CD4-positive, CD25-positive, alpha-beta regulatory T cell (primary cell): ENCODE measurements around the gene SPRY4. TPM values are rescaled to one million over a fixed set of nuclear protein-coding genes. Genes with fewer than 3 reads are reported as not detected.
"Not testable (repeated sequence)": the region's sequence is repeated elsewhere in the genome, so short reads cannot be mapped to it uniquely, and the experiment has no call there.

ENCODE experiments used
- ATAC-seq, 2 donors: fragments of 150-1000 bp; cut with Tn5 transposase; one replicate each; pipeline ENCODE4 v1.10.0; 2021; ENCODE audit warnings: low read depth in 2 of 2, moderate number of reproducible peaks in 2 of 2, moderate library complexity in 1 of 2
- DNase-seq, 3 donors: peaks; one replicate each; pipeline versions ENCODE4 v3.0.0 to v3.0.0-alpha.2; 2012 to 2022; ENCODE audit warnings: mixed read lengths in 1 of 3
- H3K27ac ChIP-seq: one replicate; pipeline ENCODE4 v1.7.0; 2013; ENCODE audit warnings: mild to moderate bottlenecking, low read length; ENCODE audit not compliant: insufficient read depth, poor library complexity, severe bottlenecking
- H3K27me3 ChIP-seq: one replicate; pipeline ENCODE4 v1.7.0; 2013; ENCODE audit warnings: low read length; ENCODE audit not compliant: control insufficient read depth, insufficient read depth
- H3K36me3 ChIP-seq: one replicate; pipeline ENCODE4 v1.7.0; 2013; ENCODE audit warnings: mild to moderate bottlenecking, low read length, moderate library complexity; ENCODE audit not compliant: control insufficient read depth, insufficient read depth
- H3K4me1 ChIP-seq: 2 replicates; pipeline ENCODE4 v1.7.0; 2013; ENCODE audit warnings: mild to moderate bottlenecking, low read length; ENCODE audit not compliant: insufficient read depth, control insufficient read depth, poor library complexity, severe bottlenecking
- H3K4me3 ChIP-seq: one replicate; pipeline ENCODE4 v1.7.0; 2013; ENCODE audit warnings: low read depth, mild to moderate bottlenecking, low read length, moderate library complexity
- H3K9me3 ChIP-seq, 2 experiments: 1 replicate in 1 of 2; 2 replicates in 1 of 2; pipeline ENCODE4 v1.7.0; 2013; ENCODE audit warnings: low read length in 2 of 2, mild to moderate bottlenecking in 1 of 2, moderate library complexity in 1 of 2; ENCODE audit not compliant: control insufficient read depth in 2 of 2
- H3K27ac Mint-ChIP-seq, 3 donors: one replicate each; pipeline ENCODE4 v1.8.0; 2020 to 2022; ENCODE audit warnings: mild to moderate bottlenecking in 3 of 3, mixed read lengths in 3 of 3, moderate library complexity in 2 of 3
- H3K27me3 Mint-ChIP-seq: one replicate; pipeline ENCODE4 v1.8.0; 2022; ENCODE audit warnings: mild to moderate bottlenecking, mixed read lengths
- H3K36me3 Mint-ChIP-seq: one replicate; pipeline ENCODE4 v1.8.0; 2020; ENCODE audit warnings: mixed read lengths
- H3K4me1 Mint-ChIP-seq, 4 donors: one replicate each; pipeline ENCODE4 v1.8.0; 2020 to 2022; ENCODE audit warnings: mixed read lengths in 4 of 4, mild to moderate bottlenecking in 1 of 4
- H3K4me3 Mint-ChIP-seq, 4 donors: one replicate each; pipeline ENCODE4 v1.8.0; 2020 to 2022; ENCODE audit warnings: mild to moderate bottlenecking in 4 of 4, mixed read lengths in 4 of 4, moderate library complexity in 3 of 4
- H3K9me3 Mint-ChIP-seq, 7 donors: one replicate each; pipeline ENCODE4 v1.8.0; 2020 to 2022; ENCODE audit warnings: mixed read lengths in 7 of 7, mild to moderate bottlenecking in 3 of 7, moderate library complexity in 2 of 7
- polyA plus RNA-seq, 4 donors: library from polyadenylated mRNA; unstranded; fragments of 300-500 nt; fragmentation: Illumina TruSeq; gene quantifications; one replicate each; pipeline ENCODE4 v1.2.3, GENCODE V29; 2021
- total RNA-seq: library from RNA; stranded (reverse); gene quantifications from one replicate; pipeline ENCODE4 v1.2.3, GENCODE V29; 2022

The SPRY4 gene
- total and polyA plus RNA-seq, 5 donors from 2014 or later: 0.52 TPM; not detected in 4

- DNase-seq: no peak
- H3K9me3 Mint-ChIP-seq: no peaks in the 10 kb centered on the region
- no peaks in the 10 kb centered on the region for H3K36me3 Mint-ChIP-seq
- H3K36me3 ChIP-seq: no peaks in the 10 kb centered on the region
- no peak for ATAC-seq
- no peak overlapping the region for H3K27ac ChIP-seq
- no peak overlapping the region for H3K27ac Mint-ChIP-seq
- no peak overlapping the region for H3K4me3 Mint-ChIP-seq
- no peaks in the 10 kb centered on the region for H3K27me3 ChIP-seq
- no peaks in the 10 kb centered on the region for H3K4me1 ChIP-seq
- no peaks in the 10 kb centered on the region for H3K4me1 Mint-ChIP-seq
- H3K27me3 Mint-ChIP-seq: peaks cover 11% of the 10 kb centered on the region
- no peaks in the 10 kb centered on the region for H3K9me3 ChIP-seq
- no peak overlapping the region for H3K4me3 ChIP-seq
Measured at GRCh38 chr5:142278627-142279026, 46.2 kb downstream of the SPRY4 start.

DNA sequence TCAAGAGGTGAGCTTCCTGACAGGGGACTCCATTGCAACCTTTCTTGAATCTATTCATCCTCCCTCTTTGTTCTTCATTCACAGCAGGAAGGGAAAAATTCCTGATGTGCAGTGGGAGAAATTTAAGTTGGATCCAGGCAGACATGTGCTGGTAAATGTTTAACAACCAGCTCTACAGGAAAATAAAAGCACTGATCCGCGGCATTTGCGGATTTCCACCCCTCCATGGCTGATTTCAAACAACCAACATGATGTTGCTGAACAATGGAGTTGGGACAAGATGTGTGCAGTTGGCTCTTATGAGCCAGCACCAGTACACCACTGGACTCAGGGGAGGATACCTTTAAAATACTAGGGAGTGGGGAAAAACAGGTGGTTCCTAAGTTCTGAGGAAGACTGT is 47.0 kb downstream of the SPRY4 start:
- Histone ChIP-seq H3K4me1 (no peaks in the 10 kb centered on the region), H3K4me3 (no peak overlapping the region), H3K36me3 (no peaks in the 10 kb centered on the region), H3K27ac (no peak overlapping the region), H3K27me3 (no peaks in the 10 kb centered on the region), H3K9me3 (no peaks in the 10 kb centered on the region)
- DNase-seq (no peak), ATAC-seq (no peak)
- no peaks in the 10 kb centered on the region for H3K9me3 Mint-ChIP-seq
- H3K36me3 Mint-ChIP-seq: no peaks in the 10 kb centered on the region
- no peak overlapping the region for H3K4me3 Mint-ChIP-seq
- H3K27me3 Mint-ChIP-seq: peaks cover 11% of the 10 kb centered on the region
- no peak overlapping the region for H3K27ac Mint-ChIP-seq
- H3K4me1 Mint-ChIP-seq: no peaks in the 10 kb centered on the region

DNA sequence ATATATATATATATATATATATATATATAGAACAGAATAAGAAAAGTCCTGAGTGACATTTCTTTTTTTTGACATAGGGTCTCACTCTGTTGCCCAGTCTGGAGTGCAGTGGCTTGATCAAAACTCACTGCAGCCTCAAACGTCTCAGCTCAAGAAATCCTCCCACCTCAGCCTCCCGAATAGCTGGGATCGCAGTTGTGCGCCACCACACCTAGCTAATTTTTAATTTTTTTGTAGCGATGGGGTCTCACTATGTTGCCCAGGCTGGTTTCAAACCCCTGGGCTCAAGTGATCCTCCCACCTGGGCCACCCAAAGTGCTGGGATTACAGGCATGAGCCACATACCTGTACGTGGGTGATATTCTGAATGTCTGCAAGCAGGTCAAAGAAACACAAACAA is 48.3 kb downstream of the SPRY4 start:
- no peak overlapping the region for H3K27ac ChIP-seq
- H3K4me1 ChIP-seq: no peaks in the 10 kb centered on the region
- no peaks in the 10 kb centered on the region for H3K36me3 ChIP-seq
- Mint-ChIP-seq H3K4me1 (no peaks in the 10 kb centered on the region), H3K36me3 (no peaks in the 10 kb centered on the region), H3K27ac (no peak overlapping the region), H3K4me3 (no peak overlapping the region), H3K9me3 (no peaks in the 10 kb centered on the region), H3K27me3 (peaks cover 11% of the 10 kb centered on the region)
- ATAC-seq: no peak
- H3K27me3 ChIP-seq: no peaks in the 10 kb centered on the region
- no peaks in the 10 kb centered on the region for H3K9me3 ChIP-seq
- DNase-seq: no peak
- H3K4me3 ChIP-seq: no peak overlapping the region

GRCh38 chr5:142275496-142275895 is 49.3 kb downstream of the SPRY4 start:
- no peaks in the 10 kb centered on the region for H3K9me3 ChIP-seq
- Mint-ChIP-seq H3K27me3 (peaks cover 19% of the 10 kb centered on the region), H3K36me3 (no peaks in the 10 kb centered on the region), H3K9me3 (no peaks in the 10 kb centered on the region), H3K27ac (no peak overlapping the region), H3K4me1 (no peaks in the 10 kb centered on the region), H3K4me3 (no peak overlapping the region)
- no peaks in the 10 kb centered on the region for H3K4me1 ChIP-seq
- no peaks in the 10 kb centered on the region for H3K36me3 ChIP-seq
- no peaks in the 10 kb centered on the region for H3K27me3 ChIP-seq
- no peak overlapping the region for H3K27ac ChIP-seq
- no peak for ATAC-seq
- H3K4me3 ChIP-seq: no peak overlapping the region
- no peak for DNase-seq

DNA sequence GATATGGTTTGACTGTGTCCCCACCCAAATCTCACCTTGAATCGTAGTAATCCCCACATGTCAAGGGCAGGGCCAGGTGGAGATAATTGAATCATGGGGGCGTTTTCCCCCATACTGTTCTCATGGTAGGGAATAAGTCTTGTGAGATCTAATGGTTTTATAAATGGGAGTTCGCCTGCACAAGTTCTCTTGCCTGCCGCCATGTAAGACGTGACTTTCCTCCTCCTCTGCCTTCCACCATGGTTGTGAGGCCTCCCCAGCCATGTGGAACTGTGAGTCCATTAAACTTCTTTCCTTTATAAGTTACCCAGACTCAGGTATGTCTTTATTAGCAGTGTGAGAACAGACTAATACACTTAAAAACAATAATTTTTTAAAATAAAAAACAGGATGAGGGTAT is 52.2 kb downstream of the SPRY4 start:
- H3K36me3 ChIP-seq, H3K4me1 Mint-ChIP-seq, H3K27me3 ChIP-seq, H3K9me3 ChIP-seq, H3K4me3 Mint-ChIP-seq, H3K4me1 ChIP-seq, DNase-seq, H3K9me3 Mint-ChIP-seq, ATAC-seq, H3K4me3 ChIP-seq, H3K27ac ChIP-seq, H3K36me3 Mint-ChIP-seq: not testable (repeated sequence)
- Mint-ChIP-seq H3K27ac (peak overlapping the region in 1 of 3 donors; percentile 38), H3K27me3 (peaks cover 21% of the 10 kb centered on the region)

GRCh38 chr5:142264084-142264483 is 60.7 kb downstream of the SPRY4 start:
- ATAC-seq, H3K36me3 Mint-ChIP-seq, H3K4me3 Mint-ChIP-seq, H3K27ac ChIP-seq, H3K4me1 Mint-ChIP-seq, H3K4me1 ChIP-seq, H3K9me3 Mint-ChIP-seq, H3K27ac Mint-ChIP-seq, H3K27me3 ChIP-seq, DNase-seq, H3K27me3 Mint-ChIP-seq, H3K9me3 ChIP-seq, H3K4me3 ChIP-seq, H3K36me3 ChIP-seq: not testable (repeated sequence)

DNA sequence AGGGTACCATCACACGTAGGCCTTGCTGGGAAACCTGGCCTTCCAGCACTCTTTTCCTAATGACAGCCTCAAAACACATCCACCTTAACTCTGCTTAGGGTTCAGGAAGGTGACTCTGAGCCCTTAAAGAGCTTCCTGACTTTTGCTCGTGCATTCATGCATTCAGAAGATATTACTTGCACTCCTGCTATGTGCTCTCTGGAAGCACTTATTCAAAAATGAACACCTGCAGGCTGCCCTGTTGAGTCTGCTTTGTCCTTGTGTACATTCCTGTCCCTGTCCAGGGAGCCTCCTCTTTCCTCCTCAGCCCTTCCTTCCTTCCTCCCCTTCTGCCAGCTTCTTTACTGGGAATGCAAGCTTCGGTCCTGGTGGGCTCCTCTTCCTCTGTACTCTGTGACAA is 61.5 kb downstream of the SPRY4 start:
- no peaks in the 10 kb centered on the region for H3K36me3 Mint-ChIP-seq
- H3K27ac Mint-ChIP-seq: no peak overlapping the region

DNA sequence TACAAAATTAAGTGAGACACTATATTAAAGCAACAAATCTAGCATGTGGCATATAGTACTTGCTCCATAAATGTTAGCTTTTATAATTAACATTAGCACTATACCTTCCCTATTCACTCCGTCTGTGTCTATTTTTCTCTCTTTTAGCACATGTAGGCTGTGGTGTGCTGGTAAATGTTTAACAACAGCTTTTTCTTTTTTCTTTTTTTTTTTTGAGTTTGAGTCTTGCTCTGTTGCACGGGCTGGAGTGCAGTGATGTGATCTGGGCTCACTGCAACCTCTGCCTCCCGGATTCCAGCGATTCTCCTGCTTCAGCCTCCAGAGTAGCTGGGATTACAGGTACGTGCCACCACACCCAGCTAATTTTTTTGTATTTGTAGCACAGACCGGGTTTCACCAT is 62.1 kb downstream of the SPRY4 start:
- Histone ChIP-seq H3K27me3 (no peaks in the 10 kb centered on the region), H3K27ac (no peak overlapping the region), H3K4me1 (no peaks in the 10 kb centered on the region), H3K4me3 (no peak overlapping the region), H3K36me3 (no peaks in the 10 kb centered on the region), H3K9me3 (no peaks in the 10 kb centered on the region)
- peaks cover 0 to 4% (median 1%) of the 10 kb centered on the region in 7 donors for H3K9me3 Mint-ChIP-seq
- H3K4me3 Mint-ChIP-seq: no peak overlapping the region
- no peak overlapping the region for H3K27ac Mint-ChIP-seq
- H3K27me3 Mint-ChIP-seq: peaks cover 4% of the 10 kb centered on the region
- no peak for DNase-seq
- H3K4me1 Mint-ChIP-seq: no peaks in the 10 kb centered on the region
- no peak for ATAC-seq
- H3K36me3 Mint-ChIP-seq: no peaks in the 10 kb centered on the region

More for the DNA sequence above, 61.5 kb downstream of the SPRY4 start:
- H3K27me3 Mint-ChIP-seq: no peaks in the 10 kb centered on the region
- no peak for DNase-seq
- Histone ChIP-seq H3K4me1 (no peaks in the 10 kb centered on the region), H3K36me3 (no peaks in the 10 kb centered on the region), H3K27me3 (no peaks in the 10 kb centered on the region), H3K4me3 (no peak overlapping the region), H3K27ac (no peak overlapping the region), H3K9me3 (no peaks in the 10 kb centered on the region)
- no peak for ATAC-seq
- H3K4me3 Mint-ChIP-seq: peak overlapping the region in 1 of 4 donors; percentile 16
- H3K9me3 Mint-ChIP-seq: peaks cover 0 to 4% (median 1%) of the 10 kb centered on the region in 7 donors
- no peaks in the 10 kb centered on the region for H3K4me1 Mint-ChIP-seq
